Loucy (cell line): Measurements from ENCODE around the gene GNA14.

Experiments used
- H2AFZ ChIP-seq: fragments of 200-600 bp; sonication (generic); 2 replicates; pipeline ENCODE4 v1.6.0; 2016; ENCODE audit warnings: antibody characterized with exemption, mild to moderate bottlenecking, low read length, moderate library complexity
- H3F3A ChIP-seq: fragments of 200-600 bp; 2 replicates; pipeline ENCODE4 v1.6.0; 2016; ENCODE audit warnings: antibody characterized with exemption, low read depth, mild to moderate bottlenecking
- H3K27me3 ChIP-seq: fragments of 200-600 bp; sonication (generic); 2 replicates; pipeline ENCODE4 v1.6.1; 2014; ENCODE audit warnings: low read length, mild to moderate bottlenecking; ENCODE audit not compliant: insufficient read depth, poor library complexity, severe bottlenecking
- H3K36me3 ChIP-seq: fragments of 200-600 bp; sonication (generic); 2 replicates; pipeline ENCODE4 v1.6.1; 2016; ENCODE audit warnings: low read length; ENCODE audit not compliant: insufficient read depth
- H3K4me1 ChIP-seq: fragments of 200-600 bp; sonication (generic); 2 replicates; pipeline ENCODE4 v1.5.1; 2014; ENCODE audit warnings: low read length, mild to moderate bottlenecking; ENCODE audit not compliant: insufficient read depth, poor library complexity, severe bottlenecking
- H3K4me2 ChIP-seq: fragments of 200-600 bp; sonication (generic); 2 replicates; pipeline ENCODE4 v1.6.0; 2014; ENCODE audit warnings: antibody characterized with exemption, low read length, low read depth, mild to moderate bottlenecking; ENCODE audit not compliant: poor library complexity, severe bottlenecking
- H3K4me3 ChIP-seq: fragments of 200-600 bp; sonication (generic); 2 replicates; pipeline ENCODE4 v1.5.1; 2014; ENCODE audit warnings: low read length, mild to moderate bottlenecking, mixed read lengths; ENCODE audit not compliant: poor library complexity, severe bottlenecking
- H3K79me2 ChIP-seq: fragments of 200-600 bp; sonication (generic); 2 replicates; pipeline ENCODE4 v1.6.1; 2014; ENCODE audit warnings: low read length; ENCODE audit not compliant: insufficient read depth
- H3K9ac ChIP-seq: fragments of 200-600 bp; sonication (generic); 2 replicates; pipeline ENCODE4 v1.6.0; 2014; ENCODE audit warnings: mild to moderate bottlenecking, low read depth, low read length, moderate library complexity; ENCODE audit not compliant: poor library complexity, severe bottlenecking
- H3K9me2 ChIP-seq: fragments of 200-600 bp; sonication (generic); replicated peaks from 2 replicates; pipeline ENCODE4 v1.6.1; 2016; ENCODE audit warnings: low read depth, low read length, mixed read lengths
- H3K9me3 ChIP-seq: fragments of 200-600 bp; sonication (generic); 2 replicates; pipeline ENCODE4 v1.6.1; 2014; ENCODE audit warnings: mild to moderate bottlenecking, antibody characterized with exemption, low read length, low read depth; ENCODE audit not compliant: insufficient read depth
- H4K20me1 ChIP-seq: fragments of 200-600 bp; sonication (generic); 2 replicates; pipeline ENCODE4 v1.6.0; 2014; ENCODE audit warnings: antibody characterized with exemption, low read length, mild to moderate bottlenecking; ENCODE audit not compliant: insufficient read depth, poor library complexity, severe bottlenecking
- EZH2phosphoT487 ChIP-seq: fragments of 200-600 bp; IDR thresholded peaks from 2 replicates; pipeline ENCODE4 v1.6.1; 2018; ENCODE audit warnings: antibody characterized with exemption, mild to moderate bottlenecking, moderate library complexity, borderline replicate concordance
- TF ChIP-seq, protein P1 (sequence below): fragments of 200-600 bp; sonication (generic); conservative IDR thresholded peaks from 2 replicates; pipeline ENCODE4 v1.5.1; 2014; ENCODE audit warnings: mild to moderate bottlenecking, antibody characterized with exemption, low read length

Gene GNA14

DNA sequence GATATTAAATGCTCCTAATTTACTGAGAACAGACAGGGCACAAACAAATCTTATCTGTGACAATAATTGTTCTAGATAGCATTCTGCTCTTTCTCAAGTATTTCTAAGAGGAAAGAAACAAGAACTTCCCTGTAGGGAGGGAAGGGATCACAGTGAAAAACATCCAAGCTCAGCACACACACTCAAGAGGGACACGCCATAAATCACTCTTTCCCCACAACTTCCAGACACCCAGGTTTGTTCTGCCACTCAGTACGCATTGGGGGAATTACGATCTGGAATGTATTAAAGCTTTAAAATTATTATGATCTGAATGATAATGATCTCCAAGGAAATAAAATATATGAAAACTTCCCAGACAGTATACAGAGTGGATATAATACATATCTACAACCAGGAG is 221.4 kb downstream of the GNA14 start:
- Histone ChIP-seq H2AFZ (no peak overlapping the region), H3K4me3 (no peak overlapping the region), H3K9ac (no peak overlapping the region), H3K4me1 (peaks cover 4% of the 10 kb centered on the region), H3K9me2 (no peaks in the 10 kb centered on the region), H3F3A (no peaks in the 10 kb centered on the region), H3K4me2 (no peak overlapping the region), H3K27me3 (no peaks in the 10 kb centered on the region), H3K79me2 (no peaks in the 10 kb centered on the region), H3K36me3 (no peaks in the 10 kb centered on the region), H4K20me1 (no peaks in the 10 kb centered on the region), H3K9me3 (no peaks in the 10 kb centered on the region)
- no peak for TF ChIP-seq EZH2phosphoT487
- TF ChIP-seq, protein P1, sequence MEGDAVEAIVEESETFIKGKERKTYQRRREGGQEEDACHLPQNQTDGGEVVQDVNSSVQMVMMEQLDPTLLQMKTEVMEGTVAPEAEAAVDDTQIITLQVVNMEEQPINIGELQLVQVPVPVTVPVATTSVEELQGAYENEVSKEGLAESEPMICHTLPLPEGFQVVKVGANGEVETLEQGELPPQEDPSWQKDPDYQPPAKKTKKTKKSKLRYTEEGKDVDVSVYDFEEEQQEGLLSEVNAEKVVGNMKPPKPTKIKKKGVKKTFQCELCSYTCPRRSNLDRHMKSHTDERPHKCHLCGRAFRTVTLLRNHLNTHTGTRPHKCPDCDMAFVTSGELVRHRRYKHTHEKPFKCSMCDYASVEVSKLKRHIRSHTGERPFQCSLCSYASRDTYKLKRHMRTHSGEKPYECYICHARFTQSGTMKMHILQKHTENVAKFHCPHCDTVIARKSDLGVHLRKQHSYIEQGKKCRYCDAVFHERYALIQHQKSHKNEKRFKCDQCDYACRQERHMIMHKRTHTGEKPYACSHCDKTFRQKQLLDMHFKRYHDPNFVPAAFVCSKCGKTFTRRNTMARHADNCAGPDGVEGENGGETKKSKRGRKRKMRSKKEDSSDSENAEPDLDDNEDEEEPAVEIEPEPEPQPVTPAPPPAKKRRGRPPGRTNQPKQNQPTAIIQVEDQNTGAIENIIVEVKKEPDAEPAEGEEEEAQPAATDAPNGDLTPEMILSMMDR = no peak

DNA sequence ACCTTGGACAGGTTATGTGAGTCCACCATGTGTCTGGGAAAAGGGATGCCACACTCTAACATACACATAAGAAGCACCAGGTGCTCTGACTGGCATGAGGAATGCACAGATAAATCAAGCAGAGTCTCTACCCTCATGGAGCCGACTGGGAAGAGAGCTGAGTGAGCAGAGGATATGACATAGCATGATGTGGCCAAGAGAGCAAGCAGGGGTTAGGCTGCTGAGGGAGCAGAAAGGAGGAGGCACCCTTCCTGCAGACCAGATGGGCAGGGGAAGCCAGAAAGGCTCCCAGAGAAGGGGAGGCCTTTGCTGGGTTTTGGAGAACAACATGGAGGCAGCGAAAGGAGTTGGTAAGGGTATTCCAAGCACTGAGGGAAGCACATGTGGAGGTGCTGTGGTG is 223.1 kb downstream of the GNA14 start:
- Histone ChIP-seq H3K9ac (no peak overlapping the region), H3K4me3 (no peak overlapping the region), H3K4me2 (no peak overlapping the region), H3K27me3 (no peaks in the 10 kb centered on the region), H3K9me3 (no peaks in the 10 kb centered on the region), H3K9me2 (no peaks in the 10 kb centered on the region), H3F3A (no peaks in the 10 kb centered on the region), H3K79me2 (no peaks in the 10 kb centered on the region), H4K20me1 (no peaks in the 10 kb centered on the region), H3K4me1 (peaks cover 4% of the 10 kb centered on the region), H3K36me3 (no peaks in the 10 kb centered on the region), H2AFZ (no peak overlapping the region)
- no peak for TF ChIP-seq EZH2phosphoT487
- TF ChIP-seq, protein P1 = no peak

DNA sequence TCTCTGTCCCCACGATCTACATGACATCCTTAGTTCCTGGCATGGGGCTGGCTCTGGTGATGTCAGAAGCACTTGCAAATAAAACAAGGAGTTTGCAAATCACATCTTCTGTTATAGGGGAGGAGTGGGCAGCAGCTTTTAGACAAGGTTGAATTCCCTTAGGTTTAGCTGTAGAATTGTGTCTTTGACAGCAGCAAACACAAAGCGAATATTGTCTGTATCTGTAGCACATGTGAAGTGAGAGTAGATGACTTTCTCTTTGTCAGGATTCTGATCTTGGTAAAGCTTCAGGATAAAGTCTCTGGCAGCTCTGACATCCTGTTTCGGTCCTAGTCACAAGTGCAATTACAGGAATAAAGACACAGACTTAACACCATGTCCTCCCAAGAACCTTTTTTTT is 224.3 kb downstream of the GNA14 start:
- TF ChIP-seq, protein P1 = no peak
- TF ChIP-seq EZH2phosphoT487 = no peak
- peaks cover 4% of the 10 kb centered on the region for H3K4me1 ChIP-seq
- H3K9ac ChIP-seq = no peak overlapping the region
- no peaks in the 10 kb centered on the region for H3K36me3 ChIP-seq
- H3F3A ChIP-seq = no peaks in the 10 kb centered on the region
- no peaks in the 10 kb centered on the region for H3K27me3 ChIP-seq
- no peaks in the 10 kb centered on the region for H3K9me3 ChIP-seq
- no peaks in the 10 kb centered on the region for H3K9me2 ChIP-seq
- H2AFZ ChIP-seq = no peak overlapping the region
- H3K4me2 ChIP-seq = no peak overlapping the region
- no peaks in the 10 kb centered on the region for H3K79me2 ChIP-seq
- H3K4me3 ChIP-seq = no peak overlapping the region
- H4K20me1 ChIP-seq = no peaks in the 10 kb centered on the region
